ENCODE results near the gene GIMAP1. TPM values are rescaled to one million over a fixed set of nuclear protein-coding genes. Genes with fewer than 3 reads are reported as not detected.

GIMAP1 gene
- total RNA-seq, 2 experiments from 2014 or later, result 6.8 to 12.4 TPM

- Mint-ChIP-seq H3K27ac (no peak overlapping the region), H3K4me3 (no peak overlapping the region), H3K36me3 (peaks cover 84% of the 10 kb centered on the region), H3K9me3 (ENCODE audit: low read depth) (peaks cover 59% of the 10 kb centered on the region), H3K27me3 (no peaks in the 10 kb centered on the region), H3K4me1 (peaks cover 24% of the 10 kb centered on the region)
- DNase-seq, result no peak
- CTCF ChIA-PET, result interaction anchor here (1.6 kb wide), 1 partner anchor 549 kb away, joined by 3 read pairs; no protein-coding TSS in a partner anchor
- ATAC-seq, result no peak
Observed at GRCh38 chr7:150695654-150696053, 20.8 kb upstream of the GIMAP1 start.

- H3K36me3 Mint-ChIP-seq, result peaks cover 70% of the 10 kb centered on the region
- DNase-seq (no peak), ATAC-seq (no peak)
- no peak overlapping the region for H3K4me3 Mint-ChIP-seq
- peaks cover 59% of the 10 kb centered on the region for H3K9me3 Mint-ChIP-seq (ENCODE audit: low read depth)
- H3K27me3 Mint-ChIP-seq, result no peaks in the 10 kb centered on the region
- CTCF ChIA-PET, result no interaction called here
- no peak overlapping the region for H3K27ac Mint-ChIP-seq
- H3K4me1 Mint-ChIP-seq, result peaks cover 9% of the 10 kb centered on the region
Observed at GRCh38 chr7:150703209-150703608, 13.2 kb upstream of the GIMAP1 start.

GRCh38 chr7:150715293-150715692, 1.1 kb upstream of the GIMAP1 start:
- peak overlapping the region; percentile 85 for H3K4me3 Mint-ChIP-seq
- H3K9me3 Mint-ChIP-seq (ENCODE audit: low read depth), result peaks cover 11% of the 10 kb centered on the region
- H3K4me1 Mint-ChIP-seq, result peaks cover 44% of the 10 kb centered on the region
- DNase-seq (no peak), ATAC-seq (peak; percentile 43)
- peak overlapping the region; percentile 92 for H3K27ac Mint-ChIP-seq
- no peaks in the 10 kb centered on the region for H3K27me3 Mint-ChIP-seq
- H3K36me3 Mint-ChIP-seq, result peaks cover 57% of the 10 kb centered on the region
- CTCF ChIA-PET, result interaction anchor here (0.6 to 5.5 kb wide), 17 partner anchors 15 to 275 kb away, joined by 3 to 41 read pairs (median 6); partner anchors contain the start of genes GIMAP2, GIMAP5, GIMAP6 and GIMAP8

- no peaks in the 10 kb centered on the region for H3K27me3 Mint-ChIP-seq
- CTCF ChIA-PET, result interaction anchor here (0.6 to 5.5 kb wide), 19 partner anchors 14 to 276 kb away, joined by 3 to 41 read pairs (median 5); partner anchors contain the start of genes GIMAP2, GIMAP5, GIMAP6 and GIMAP8
- ATAC-seq (peak; percentile 21), DNase-seq (no peak)
- H3K4me3 Mint-ChIP-seq, result peak overlapping the region; percentile 85
- H3K36me3 Mint-ChIP-seq, result peaks cover 61% of the 10 kb centered on the region
- peak overlapping the region; percentile 92 for H3K27ac Mint-ChIP-seq
- H3K4me1 Mint-ChIP-seq, result peaks cover 45% of the 10 kb centered on the region
- H3K9me3 Mint-ChIP-seq (ENCODE audit: low read depth), result peaks cover 11% of the 10 kb centered on the region
Observed at GRCh38 chr7:150715738-150716137, 675 bp upstream of the GIMAP1 start.

GRCh38 chr7:150716939-150717338, 526 bp downstream of the GIMAP1 start:
- Mint-ChIP-seq H3K4me3 (peak overlapping the region; percentile 85), H3K27ac (peak overlapping the region; percentile 92), H3K27me3 (no peaks in the 10 kb centered on the region), H3K36me3 (peaks cover 72% of the 10 kb centered on the region), H3K4me1 (peaks cover 51% of the 10 kb centered on the region), H3K9me3 (ENCODE audit: low read depth) (peaks cover 11% of the 10 kb centered on the region)
- DNase-seq (no peak), ATAC-seq (no peak)
- CTCF ChIA-PET, result interaction anchor here (0.8 to 5.5 kb wide), 14 partner anchors 13 to 267 kb away, joined by 3 to 41 read pairs (median 5); partner anchors contain the start of genes GIMAP2, GIMAP5, GIMAP6 and GIMAP7

- DNase-seq, result no peak
- H3K27me3 Mint-ChIP-seq, result no peaks in the 10 kb centered on the region
- H3K4me3 Mint-ChIP-seq, result peak overlapping the region; percentile 85
- peaks cover 74% of the 10 kb centered on the region for H3K36me3 Mint-ChIP-seq
- no peak for ATAC-seq
- H3K9me3 Mint-ChIP-seq (ENCODE audit: low read depth), result peaks cover 7% of the 10 kb centered on the region
- CTCF ChIA-PET, result interaction anchor here (0.9 to 5.5 kb wide), 9 partner anchors 8 to 268 kb away, joined by 3 to 41 read pairs (median 4); partner anchors contain the start of gene GIMAP8
- peak overlapping the region; percentile 70 for H3K27ac Mint-ChIP-seq
- peaks cover 57% of the 10 kb centered on the region for H3K4me1 Mint-ChIP-seq
Observed at GRCh38 chr7:150717814-150718420, 1.5 kb downstream of the GIMAP1 start.

- CTCF ChIA-PET, result interaction anchor here (0.6 to 2.6 kb wide), 2 partner anchors 12 to 102 kb away, joined by 3 to 15 read pairs; no protein-coding TSS in a partner anchor
- peaks cover 64% of the 10 kb centered on the region for H3K4me1 Mint-ChIP-seq
- H3K36me3 Mint-ChIP-seq, result peaks cover 76% of the 10 kb centered on the region
- DNase-seq (no peak), ATAC-seq (no peak)
- H3K4me3 Mint-ChIP-seq, result peak overlapping the region; percentile 85
- no peaks in the 10 kb centered on the region for H3K27me3 Mint-ChIP-seq
- peaks cover 2% of the 10 kb centered on the region for H3K9me3 Mint-ChIP-seq (ENCODE audit: low read depth)
- H3K27ac Mint-ChIP-seq, result peak overlapping the region; percentile 61
Observed at GRCh38 chr7:150719436-150719835, 3.0 kb downstream of the GIMAP1 start.

- ATAC-seq (no peak), DNase-seq (no peak)
- peaks cover 58% of the 10 kb centered on the region for H3K4me1 Mint-ChIP-seq
- H3K27me3 Mint-ChIP-seq, result no peaks in the 10 kb centered on the region
- H3K9me3 Mint-ChIP-seq (ENCODE audit: low read depth), result peaks cover 3% of the 10 kb centered on the region
- peaks cover 83% of the 10 kb centered on the region for H3K36me3 Mint-ChIP-seq
- H3K27ac Mint-ChIP-seq, result peak overlapping the region; percentile 12
- CTCF ChIA-PET, result interaction anchor here (0.6 to 2.6 kb wide), 3 partner anchors 12 to 271 kb away, joined by 3 to 15 read pairs (median 3); no protein-coding TSS in a partner anchor
- H3K4me3 Mint-ChIP-seq, result peak overlapping the region; percentile 37
Observed at GRCh38 chr7:150719960-150720891, 3.8 kb downstream of the GIMAP1 start.

- H3K27me3 Mint-ChIP-seq, result no peaks in the 10 kb centered on the region
- DNase-seq (no peak), ATAC-seq (no peak)
- H3K4me3 Mint-ChIP-seq, result peak overlapping the region; percentile 15
- peak overlapping the region; percentile 9 for H3K27ac Mint-ChIP-seq
- peaks cover 93% of the 10 kb centered on the region for H3K36me3 Mint-ChIP-seq
- CTCF ChIA-PET, result no interaction called here
- H3K9me3 Mint-ChIP-seq (ENCODE audit: low read depth), result peaks cover 12% of the 10 kb centered on the region
- peaks cover 57% of the 10 kb centered on the region for H3K4me1 Mint-ChIP-seq
Observed at GRCh38 chr7:150721970-150722373, 5.6 kb downstream of the GIMAP1 start.

- DNase-seq, result no peak
- Mint-ChIP-seq H3K27me3 (no peaks in the 10 kb centered on the region), H3K4me3 (peak overlapping the region; percentile 35), H3K4me1 (peaks cover 59% of the 10 kb centered on the region), H3K27ac (peak overlapping the region; percentile 50), H3K36me3 (peaks cover 95% of the 10 kb centered on the region), H3K9me3 (ENCODE audit: low read depth) (peaks cover 16% of the 10 kb centered on the region)
- CTCF ChIA-PET, result interaction anchor here (1.0 kb wide), 1 partner anchor 154 kb away, joined by 3 read pairs; no protein-coding TSS in a partner anchor
- no peak for ATAC-seq
Observed at GRCh38 chr7:150722431-150722931, 6.1 kb downstream of the GIMAP1 start.

- H3K36me3 Mint-ChIP-seq, result peaks cover 95% of the 10 kb centered on the region
- H3K27ac Mint-ChIP-seq, result no peak overlapping the region
- peaks cover 25% of the 10 kb centered on the region for H3K9me3 Mint-ChIP-seq (ENCODE audit: low read depth)
- ATAC-seq (no peak), DNase-seq (no peak)
- H3K4me3 Mint-ChIP-seq, result no peak overlapping the region
- peaks cover 50% of the 10 kb centered on the region for H3K4me1 Mint-ChIP-seq
- CTCF ChIA-PET, result interaction anchor here (1.0 kb wide), 1 partner anchor 155 kb away, joined by 3 read pairs; no protein-coding TSS in a partner anchor
- no peaks in the 10 kb centered on the region for H3K27me3 Mint-ChIP-seq
Observed at GRCh38 chr7:150723467-150723866, 7.1 kb downstream of the GIMAP1 start.

- H3K4me1 Mint-ChIP-seq, result peaks cover 57% of the 10 kb centered on the region
- no peak overlapping the region for H3K4me3 Mint-ChIP-seq
- H3K36me3 Mint-ChIP-seq, result peaks cover 75% of the 10 kb centered on the region
- no peak for ATAC-seq
- H3K9me3 Mint-ChIP-seq (ENCODE audit: low read depth), result peaks cover 28% of the 10 kb centered on the region
- DNase-seq, result no peak
- CTCF ChIA-PET, result interaction anchor here (1.9 kb wide), 1 partner anchor 36 kb away, joined by 4 read pairs; no protein-coding TSS in a partner anchor
- H3K27me3 Mint-ChIP-seq, result no peaks in the 10 kb centered on the region
- H3K27ac Mint-ChIP-seq, result no peak overlapping the region
Observed at GRCh38 chr7:150727381-150727780, 11.0 kb downstream of the GIMAP1 start.

GRCh38 chr7:150728011-150728410, 11.6 kb downstream of the GIMAP1 start:
- Mint-ChIP-seq H3K27me3 (no peaks in the 10 kb centered on the region), H3K4me3 (no peak overlapping the region), H3K27ac (no peak overlapping the region), H3K9me3 (ENCODE audit: low read depth) (peaks cover 28% of the 10 kb centered on the region), H3K4me1 (peaks cover 58% of the 10 kb centered on the region), H3K36me3 (peaks cover 70% of the 10 kb centered on the region)
- ATAC-seq (no peak), DNase-seq (no peak)
- CTCF ChIA-PET, result no interaction called here
